Activated T-cell treated with anti-CD3 and anti-CD28 coated beads, Interleukin-2, amount 50 U/mL, for 24 hours (primary cell): ENCODE results near the gene ABCC6.
"Not testable (repeated sequence)": the region's sequence is repeated elsewhere in the genome, so short reads cannot be mapped to it uniquely, and the experiment has no call there.

ENCODE experiments used
- DNase-seq: peaks from one replicate; pipeline ENCODE4 v3.0.0-alpha.2; 2020
- H3K27ac Mint-ChIP-seq: 2 replicates; pipeline ENCODE4 v1.8.0; 2020; ENCODE audit warnings: mild to moderate bottlenecking, mixed read lengths
- H3K27me3 Mint-ChIP-seq: 2 replicates; pipeline ENCODE4 v1.8.0; 2020; ENCODE audit warnings: mixed read lengths
- H3K36me3 Mint-ChIP-seq: 2 replicates; pipeline ENCODE4 v1.8.0; 2020; ENCODE audit warnings: low read depth, mixed read lengths
- H3K4me1 Mint-ChIP-seq: 2 replicates; pipeline ENCODE4 v1.8.0; 2020; ENCODE audit warnings: low read depth, mixed read lengths
- H3K4me3 Mint-ChIP-seq: 2 replicates; pipeline ENCODE4 v1.8.0; 2020; ENCODE audit warnings: mild to moderate bottlenecking, moderate library complexity, mixed read lengths
- H3K9me3 Mint-ChIP-seq: 2 replicates; pipeline ENCODE4 v1.8.0; 2020; ENCODE audit warnings: mixed read lengths

ABCC6 gene

GRCh38 chr16:16166085-16166484, 57.2 kb downstream of the ABCC6 start:
- Mint-ChIP-seq H3K4me1 (no peaks in the 10 kb centered on the region), H3K27me3 (peaks cover 5% of the 10 kb centered on the region), H3K36me3 (no peaks in the 10 kb centered on the region), H3K27ac (no peak overlapping the region), H3K4me3 (no peak overlapping the region), H3K9me3 (no peaks in the 10 kb centered on the region)
- DNase-seq = no peak

- Mint-ChIP-seq H3K27ac (no peak overlapping the region), H3K9me3 (peaks cover 3% of the 10 kb centered on the region), H3K4me3 (no peak overlapping the region), H3K27me3 (peaks cover 5% of the 10 kb centered on the region), H3K36me3 (no peaks in the 10 kb centered on the region), H3K4me1 (no peaks in the 10 kb centered on the region)
- no peak for DNase-seq
These were observed 59.1 kb downstream of the ABCC6 start for GRCh38 chr16:16164243-16164642.

- H3K27ac Mint-ChIP-seq = no peak overlapping the region
- no peak for DNase-seq
- peaks cover 8% of the 10 kb centered on the region for H3K9me3 Mint-ChIP-seq
- peaks cover 5% of the 10 kb centered on the region for H3K27me3 Mint-ChIP-seq
- no peaks in the 10 kb centered on the region for H3K36me3 Mint-ChIP-seq
- no peak overlapping the region for H3K4me3 Mint-ChIP-seq
- H3K4me1 Mint-ChIP-seq = no peaks in the 10 kb centered on the region
These were observed 59.7 kb downstream of the ABCC6 start for GRCh38 chr16:16163571-16163970.

- H3K27me3 Mint-ChIP-seq = peaks cover 5% of the 10 kb centered on the region
- no peaks in the 10 kb centered on the region for H3K4me1 Mint-ChIP-seq
- peaks cover 13% of the 10 kb centered on the region for H3K9me3 Mint-ChIP-seq
- no peaks in the 10 kb centered on the region for H3K36me3 Mint-ChIP-seq
- no peak overlapping the region for H3K4me3 Mint-ChIP-seq
- no peak overlapping the region for H3K27ac Mint-ChIP-seq
- DNase-seq = no peak
These were observed 60.2 kb downstream of the ABCC6 start for GRCh38 chr16:16163109-16163508.

GRCh38 chr16:16162591-16162990, 60.7 kb downstream of the ABCC6 start:
- Mint-ChIP-seq H3K27ac (no peak overlapping the region), H3K9me3 (peaks cover 13% of the 10 kb centered on the region), H3K4me3 (no peak overlapping the region), H3K36me3 (no peaks in the 10 kb centered on the region), H3K27me3 (peaks cover 5% of the 10 kb centered on the region), H3K4me1 (no peaks in the 10 kb centered on the region)
- no peak for DNase-seq

- H3K9me3 Mint-ChIP-seq = peaks cover 13% of the 10 kb centered on the region
- not testable (repeated sequence) for H3K4me1 Mint-ChIP-seq, H3K27ac Mint-ChIP-seq, DNase-seq, H3K4me3 Mint-ChIP-seq, H3K36me3 Mint-ChIP-seq, H3K27me3 Mint-ChIP-seq
These were observed 61.5 kb downstream of the ABCC6 start for GRCh38 chr16:16161840-16162239.

GRCh38 chr16:16161319-16161718, 62.0 kb downstream of the ABCC6 start:
- Mint-ChIP-seq H3K4me3 (no peak overlapping the region), H3K27me3 (peaks cover 5% of the 10 kb centered on the region), H3K9me3 (peaks cover 13% of the 10 kb centered on the region), H3K36me3 (no peaks in the 10 kb centered on the region), H3K4me1 (no peaks in the 10 kb centered on the region), H3K27ac (no peak overlapping the region)
- DNase-seq = no peak

- H3K9me3 Mint-ChIP-seq = peaks cover 13% of the 10 kb centered on the region
- H3K27me3 Mint-ChIP-seq = peaks cover 5% of the 10 kb centered on the region
- H3K27ac Mint-ChIP-seq = no peak overlapping the region
- no peak overlapping the region for H3K4me3 Mint-ChIP-seq
- no peaks in the 10 kb centered on the region for H3K4me1 Mint-ChIP-seq
- no peak for DNase-seq
- no peaks in the 10 kb centered on the region for H3K36me3 Mint-ChIP-seq
These were observed 63.6 kb downstream of the ABCC6 start for GRCh38 chr16:16159662-16160061.

- H3K9me3 Mint-ChIP-seq = peaks cover 13% of the 10 kb centered on the region
- peaks cover 5% of the 10 kb centered on the region for H3K27me3 Mint-ChIP-seq
These were observed 64.4 kb downstream of the ABCC6 start for GRCh38 chr16:16158741-16159374.

GRCh38 chr16:16158082-16158658, 65.1 kb downstream of the ABCC6 start:
- peaks cover 13% of the 10 kb centered on the region for H3K9me3 Mint-ChIP-seq
- no peak for DNase-seq
- H3K36me3 Mint-ChIP-seq = no peaks in the 10 kb centered on the region
- H3K27ac Mint-ChIP-seq = no peak overlapping the region
- H3K4me3 Mint-ChIP-seq = no peak overlapping the region
- no peaks in the 10 kb centered on the region for H3K4me1 Mint-ChIP-seq
- peaks cover 5% of the 10 kb centered on the region for H3K27me3 Mint-ChIP-seq

More at GRCh38 chr16:16158741-16159374, 64.4 kb downstream of the ABCC6 start:
- Mint-ChIP-seq H3K27ac (no peak overlapping the region), H3K4me1 (no peaks in the 10 kb centered on the region), H3K4me3 (no peak overlapping the region), H3K36me3 (no peaks in the 10 kb centered on the region)
- no peak for DNase-seq

GRCh38 chr16:16157166-16157565, 66.1 kb downstream of the ABCC6 start:
- H3K27me3 Mint-ChIP-seq = peaks cover 5% of the 10 kb centered on the region
- DNase-seq = no peak
- no peaks in the 10 kb centered on the region for H3K36me3 Mint-ChIP-seq

GRCh38 chr16:16155234-16155633, 68.1 kb downstream of the ABCC6 start:
- Mint-ChIP-seq H3K36me3 (no peaks in the 10 kb centered on the region), H3K4me3 (no peak overlapping the region), H3K4me1 (no peaks in the 10 kb centered on the region), H3K27me3 (no peaks in the 10 kb centered on the region), H3K9me3 (peaks cover 13% of the 10 kb centered on the region), H3K27ac (no peak overlapping the region)
- DNase-seq = no peak

More at GRCh38 chr16:16157166-16157565, 66.1 kb downstream of the ABCC6 start:
- H3K9me3 Mint-ChIP-seq = peaks cover 13% of the 10 kb centered on the region
- no peaks in the 10 kb centered on the region for H3K4me1 Mint-ChIP-seq
- H3K27ac Mint-ChIP-seq = no peak overlapping the region
- no peak overlapping the region for H3K4me3 Mint-ChIP-seq

- Mint-ChIP-seq H3K4me1 (no peaks in the 10 kb centered on the region), H3K27me3 (no peaks in the 10 kb centered on the region), H3K9me3 (peaks cover 10% of the 10 kb centered on the region), H3K36me3 (no peaks in the 10 kb centered on the region), H3K4me3 (no peak overlapping the region), H3K27ac (no peak overlapping the region)
- no peak for DNase-seq
These were observed 68.9 kb downstream of the ABCC6 start for GRCh38 chr16:16154281-16154951.

- DNase-seq, H3K27me3 Mint-ChIP-seq: not testable (repeated sequence)
These were observed 70.3 kb downstream of the ABCC6 start for GRCh38 chr16:16153000-16153399.

GRCh38 chr16:16151315-16151714, 72.0 kb downstream of the ABCC6 start:
- no peak for DNase-seq
- Mint-ChIP-seq H3K27me3 (no peaks in the 10 kb centered on the region), H3K4me1 (no peaks in the 10 kb centered on the region), H3K4me3 (no peak overlapping the region), H3K36me3 (peaks cover 11% of the 10 kb centered on the region), H3K27ac (no peak overlapping the region), H3K9me3 (no peaks in the 10 kb centered on the region)

More at GRCh38 chr16:16153000-16153399, 70.3 kb downstream of the ABCC6 start:
- not testable (repeated sequence) for H3K4me1 Mint-ChIP-seq, H3K9me3 Mint-ChIP-seq, H3K4me3 Mint-ChIP-seq, H3K36me3 Mint-ChIP-seq, H3K27ac Mint-ChIP-seq
